Urothelium cell line (cell line): ENCODE measurements around the gene PON3.

Source experiments
- DNase-seq: peaks from one replicate; pipeline ENCODE4 v3.0.0; 2011; ENCODE audit warnings: low spot score, mixed read lengths
- FAIRE-seq: peaks from 2 replicates; lab custom pipeline; 2011; peaks lifted over from hg19 to GRCh38; lab: Jason Lieb, UNC

Gene PON3

DNA sequence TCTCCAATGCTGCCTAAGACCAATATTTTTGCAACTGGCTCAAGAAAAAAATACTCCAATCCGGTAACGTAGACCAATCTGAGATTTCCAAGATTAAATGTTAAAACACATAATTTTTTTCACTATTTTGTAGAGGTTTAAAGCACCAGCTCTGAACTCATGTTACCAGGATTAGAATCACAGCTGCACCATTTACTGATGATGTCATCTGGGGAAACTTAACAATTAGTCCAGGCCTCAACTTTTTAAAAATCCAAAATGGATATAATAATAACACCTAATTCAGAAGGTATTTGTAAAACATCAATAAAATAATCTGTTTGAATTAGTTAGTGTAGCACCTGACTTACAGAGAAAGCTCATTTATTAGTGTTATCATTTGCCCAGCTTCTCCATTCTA, 86.2 kb downstream of the PON3 start:
- DNase-seq = no peak
- no peak for FAIRE-seq
